HG03378 (cell line): ENCODE results near the gene PTBP3.

Source experiments
- ATAC-seq: cut with Tn5 transposase; IDR thresholded peaks from one replicate; pipeline ENCODE4 v1.9.1; 2021; ENCODE audit warnings: mild to moderate bottlenecking, moderate library complexity; ENCODE audit not compliant: unreplicated experiment

PTBP3 gene

DNA sequence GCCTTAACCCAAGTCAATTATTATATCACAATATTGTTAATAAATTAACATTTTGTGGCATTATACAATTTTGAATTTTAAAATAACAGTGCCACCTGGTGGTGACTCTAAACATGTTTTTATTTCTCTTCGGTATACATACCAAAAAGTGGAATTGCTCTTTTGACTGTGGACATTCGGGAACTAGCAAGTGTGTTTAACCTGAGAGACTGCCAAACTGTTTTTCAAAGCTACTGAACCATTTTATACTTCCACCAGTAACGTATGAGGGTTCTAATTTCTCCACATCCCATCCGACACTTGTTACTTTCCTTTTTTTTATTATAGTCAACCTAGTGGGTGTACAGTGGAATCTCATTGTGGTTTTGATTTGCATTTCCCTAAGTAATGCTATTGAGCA, 28.2 kb upstream of the PTBP3 start:
- ATAC-seq, result no peak

DNA sequence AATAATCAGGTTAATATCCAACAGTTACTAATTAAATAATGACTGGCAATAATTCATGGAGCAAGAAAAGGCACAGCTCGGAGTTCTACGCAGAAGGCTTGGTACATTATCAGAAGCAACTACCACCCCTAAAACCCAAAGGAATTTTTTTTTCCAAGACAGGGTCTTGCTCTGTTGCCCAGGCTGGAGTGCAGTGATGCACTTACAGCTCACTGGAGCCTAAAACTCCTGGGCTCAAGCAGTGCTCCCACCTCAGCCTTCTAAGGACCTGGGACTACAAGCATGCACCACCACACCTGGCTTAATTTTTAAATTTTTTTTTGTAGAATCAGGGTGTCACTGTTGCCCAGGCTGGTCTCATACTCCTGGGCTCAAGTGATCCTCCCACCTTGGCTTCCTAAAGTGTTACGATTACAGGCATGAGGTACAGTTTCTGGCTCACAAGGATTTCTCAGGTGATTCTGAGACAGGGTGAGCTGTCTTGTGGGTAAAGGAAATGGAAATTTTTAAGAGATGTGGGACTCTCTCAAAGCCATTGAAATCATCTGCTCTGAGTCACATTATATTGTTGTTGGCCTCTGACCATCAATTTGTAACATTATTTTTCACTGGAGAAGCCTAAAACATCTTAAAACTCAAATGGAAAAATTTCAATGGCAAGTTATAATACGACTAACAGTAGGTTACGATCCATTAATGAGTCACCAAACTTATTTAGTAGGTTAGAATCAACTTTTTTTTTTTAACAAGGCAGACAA, 26.8 kb upstream of the PTBP3 start:
- ATAC-seq, result no peak

GRCh38 chr9:112355427-112355897, 22.0 kb upstream of the PTBP3 start:
- ATAC-seq, result no peak

- no peak for ATAC-seq
These were observed 20.8 kb upstream of the PTBP3 start for GRCh38 chr9:112354081-112354743.

- ATAC-seq, result no peak
These were observed 18.8 kb upstream of the PTBP3 start for GRCh38 chr9:112352209-112352608.

GRCh38 chr9:112351184-112351583, 17.8 kb upstream of the PTBP3 start:
- no peak for ATAC-seq

- no peak for ATAC-seq
These were observed 15.6 kb upstream of the PTBP3 start for GRCh38 chr9:112349008-112349333.

DNA sequence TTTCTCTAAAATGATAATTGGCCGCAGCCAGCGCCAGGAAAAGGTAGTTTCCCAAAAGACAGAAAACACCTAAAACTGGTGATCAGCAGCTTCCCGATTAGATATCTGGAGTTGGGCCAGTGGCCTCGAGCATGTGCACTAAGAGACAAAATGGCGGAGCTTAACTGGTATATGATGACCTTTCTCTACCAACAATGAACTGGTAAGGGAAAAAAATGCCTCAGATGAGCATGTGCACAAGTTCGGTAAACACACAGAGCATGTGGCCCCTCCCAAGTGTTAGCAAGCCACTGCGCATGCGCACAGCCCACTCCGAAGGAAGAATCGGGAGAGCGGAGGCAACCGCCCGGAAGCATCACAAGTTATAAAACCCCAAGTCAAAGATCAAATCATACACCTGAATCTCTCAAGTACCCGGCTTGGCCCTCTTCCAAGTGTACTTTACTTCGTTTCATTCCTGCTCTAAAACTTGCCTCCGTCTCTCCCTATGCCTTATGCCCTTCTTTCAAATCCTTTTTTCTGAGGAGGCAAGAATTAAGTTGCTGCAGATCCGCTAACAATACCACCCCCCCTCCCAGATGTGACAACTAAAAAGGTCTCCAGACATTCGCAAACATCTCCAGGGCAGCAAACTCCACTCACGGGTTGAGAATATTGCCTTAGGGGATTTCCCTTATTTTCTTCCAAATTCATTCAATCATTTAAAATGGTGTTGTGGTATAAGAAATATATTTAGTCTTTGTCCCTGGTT, 15.0 kb upstream of the PTBP3 start:
- ATAC-seq, result no peak

GRCh38 chr9:112341730-112342129, 8.3 kb upstream of the PTBP3 start:
- no peak for ATAC-seq

DNA sequence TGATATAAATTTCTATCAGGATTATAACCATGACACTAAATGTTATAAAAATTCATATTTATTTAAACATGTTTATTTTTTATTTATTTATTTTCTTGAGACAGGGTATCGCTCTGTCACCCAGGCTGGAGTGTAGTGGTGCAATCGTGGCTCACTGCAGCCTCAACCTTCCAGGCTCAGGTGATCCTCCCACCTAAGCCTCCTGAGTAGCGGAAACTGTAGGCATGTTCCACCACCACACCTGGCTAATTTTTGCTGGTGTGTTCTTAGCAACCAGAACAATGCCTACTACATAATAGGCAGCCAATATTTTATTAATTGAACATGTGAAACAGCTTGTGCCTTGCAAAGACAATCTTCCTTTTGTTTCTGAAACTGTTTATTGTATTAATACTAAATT, 6.5 kb upstream of the PTBP3 start:
- no peak for ATAC-seq

- no peak for ATAC-seq
These were observed 5.1 kb upstream of the PTBP3 start for GRCh38 chr9:112338561-112338960.

GRCh38 chr9:112337547-112337946, 4.1 kb upstream of the PTBP3 start:
- no peak for ATAC-seq

DNA sequence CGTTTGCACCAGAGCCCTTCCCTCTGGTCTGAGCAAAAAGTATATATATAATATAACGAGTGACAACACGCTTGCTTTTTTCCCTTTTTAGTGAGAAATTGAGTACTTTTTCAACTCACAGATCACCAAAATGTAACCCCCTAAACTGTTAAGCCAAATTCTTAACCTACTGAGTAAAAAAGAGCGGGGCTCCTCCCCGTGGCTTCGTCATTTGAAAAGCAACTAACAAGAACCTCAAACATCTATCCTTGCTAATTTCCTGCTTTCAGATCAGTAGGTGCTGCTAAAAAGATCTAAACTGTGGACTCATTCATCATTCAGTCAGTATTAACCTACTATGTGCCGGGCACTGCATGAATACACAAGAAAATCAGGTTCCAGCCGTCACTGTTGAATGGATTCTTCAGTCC, 1.0 kb upstream of the PTBP3 start:
- no peak for ATAC-seq

DNA sequence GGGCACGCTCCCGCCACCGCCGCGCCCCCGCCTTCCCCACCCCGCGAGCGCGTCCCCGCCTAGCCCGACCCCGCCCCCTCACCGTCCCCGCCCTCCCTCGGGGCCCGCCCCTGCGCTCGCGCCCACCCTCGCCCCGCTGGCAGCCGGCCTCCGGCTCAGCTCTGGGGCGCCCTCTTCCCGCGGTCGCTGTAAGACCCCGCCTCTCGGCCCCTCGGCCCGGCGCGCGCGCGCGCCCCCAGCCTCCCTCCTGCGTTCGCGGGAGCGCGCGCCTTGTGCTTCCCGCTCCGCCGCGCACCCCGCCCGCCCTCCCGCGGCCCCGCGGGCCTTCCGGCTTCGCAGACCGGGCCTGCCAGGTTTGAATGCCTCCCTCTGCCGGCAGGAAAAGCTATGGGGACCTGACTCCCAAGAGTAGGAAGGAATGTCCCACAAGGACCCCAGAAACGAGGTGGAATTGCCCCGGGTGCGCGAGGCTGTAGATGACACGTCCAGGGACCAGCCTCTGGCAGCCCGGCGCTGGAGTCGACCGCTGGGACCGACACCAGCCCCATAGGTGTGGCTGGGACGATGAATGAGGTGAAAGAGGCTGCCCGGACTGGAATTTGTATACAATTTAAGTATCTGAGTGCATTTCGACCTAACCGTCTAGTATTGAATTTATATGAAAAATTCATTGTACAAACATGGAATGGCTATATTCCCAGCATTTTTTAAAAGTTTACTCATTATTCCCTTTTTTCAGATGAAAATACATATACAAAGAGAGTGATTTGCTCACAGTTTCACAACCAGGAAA, 416 bp upstream of the PTBP3 start:
- ATAC-seq, result peak; percentile 36

GRCh38 chr9:112332674-112332976, 794 bp downstream of the PTBP3 start:
- ATAC-seq, result no peak

DNA sequence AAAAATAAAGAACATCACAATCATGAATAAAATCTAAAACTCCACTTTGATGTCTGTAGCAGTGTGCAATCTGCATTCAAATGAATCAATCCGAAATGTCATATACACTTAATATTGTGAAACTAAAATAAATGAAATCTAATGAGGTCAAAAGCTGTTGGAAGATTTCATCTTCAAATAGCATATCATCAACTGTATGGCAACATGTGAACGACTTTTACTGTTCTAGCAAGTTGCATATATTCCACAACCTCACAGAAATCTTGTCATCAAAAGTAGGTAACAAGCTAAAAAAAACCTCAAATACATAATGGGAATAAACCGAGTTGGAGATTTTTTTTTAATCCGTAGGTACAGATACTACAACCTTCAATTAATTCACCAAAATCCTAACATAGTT, 1.2 kb downstream of the PTBP3 start:
- ATAC-seq, result no peak

DNA sequence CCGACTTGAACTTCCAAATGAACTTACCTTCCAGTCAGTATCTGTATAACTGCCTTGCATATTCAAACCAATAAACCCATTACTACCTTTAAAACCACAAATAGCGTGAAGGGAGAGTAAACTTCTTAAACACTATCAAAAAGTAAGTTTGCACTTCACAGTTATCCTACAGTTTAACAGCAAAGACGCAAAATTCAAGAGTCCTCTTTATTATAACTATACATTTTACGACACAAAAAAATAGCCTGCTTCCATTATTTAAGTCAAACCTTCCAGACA, 1.8 kb downstream of the PTBP3 start:
- ATAC-seq, result no peak

GRCh38 chr9:112328545-112328944, 4.9 kb downstream of the PTBP3 start:
- ATAC-seq, result no peak

- ATAC-seq, result no peak
These were observed 5.5 kb downstream of the PTBP3 start for GRCh38 chr9:112327718-112328450.

DNA sequence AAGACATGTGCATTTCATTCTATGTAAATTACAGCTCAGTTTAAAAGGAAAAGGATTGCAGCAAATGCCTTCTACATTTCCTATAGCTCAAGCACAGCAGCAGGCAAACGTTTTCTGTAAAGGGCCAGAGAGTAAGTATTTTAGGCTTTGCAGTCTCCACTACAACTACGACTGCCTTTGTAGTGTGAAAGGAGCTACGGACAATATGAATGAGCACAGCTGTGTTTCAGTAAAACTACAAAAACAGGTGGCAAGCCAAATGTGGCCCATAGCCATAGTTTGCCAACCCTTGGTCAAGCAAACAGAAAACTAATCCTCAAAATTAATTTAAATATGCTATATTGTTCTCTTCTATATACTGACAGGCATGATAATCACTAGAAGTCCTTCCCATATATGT, 7.2 kb downstream of the PTBP3 start:
- no peak for ATAC-seq

GRCh38 chr9:112325600-112325999, 7.8 kb downstream of the PTBP3 start:
- no peak for ATAC-seq
